Measurements from ENCODE around the gene KRTAP3-1. TPM values are rescaled to one million over a fixed set of nuclear protein-coding genes. Genes with fewer than 3 reads are reported as not detected.
A peak's percentile ranks its signal among the peaks of the same experiment; 100 is the strongest.

KRTAP3-1 gene
- total RNA-seq, 1 donor = not detected

GRCh38 chr17:41012326-41013120, 3.6 kb upstream of the KRTAP3-1 start:
- no peak overlapping the region for H3K4me3 ChIP-seq (ENCODE audit: low read depth, low read length)
- no peak for TF ChIP-seq CTCF (IDR thresholded peaks at IDR 0.05; ENCODE audit: insufficient read depth, low read length)
- DNase-seq (ENCODE audit: low read depth) = no peak

DNA sequence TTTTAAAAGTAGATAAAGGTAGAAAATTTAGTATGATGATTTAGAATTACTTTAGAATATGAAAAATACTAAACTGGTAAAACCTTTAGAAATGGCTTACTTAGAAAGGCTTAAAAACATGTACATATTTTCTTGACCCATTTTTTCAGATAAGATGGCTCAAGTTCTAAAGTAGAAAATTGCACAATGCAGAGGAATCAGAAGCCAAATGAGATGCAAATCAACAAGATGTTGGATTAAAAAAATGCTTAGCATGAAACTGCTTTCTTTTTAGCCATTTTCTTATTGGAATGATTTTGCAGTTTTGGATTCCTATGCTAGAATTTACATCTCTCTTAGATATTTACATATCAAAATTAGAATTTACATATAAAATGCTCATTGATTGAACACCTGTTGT, 1.5 kb upstream of the KRTAP3-1 start:
- peak; percentile 10 for DNase-seq (ENCODE audit: low read depth)
- no peak for TF ChIP-seq CTCF (IDR thresholded peaks at IDR 0.05; ENCODE audit: insufficient read depth, low read length)
- H3K4me3 ChIP-seq (ENCODE audit: low read depth, low read length) = no peak overlapping the region

GRCh38 chr17:41009936-41010335, 1.0 kb upstream of the KRTAP3-1 start:
- no peak for TF ChIP-seq CTCF (IDR thresholded peaks at IDR 0.05; ENCODE audit: insufficient read depth, low read length)
- no peak for DNase-seq (ENCODE audit: low read depth)
- H3K4me3 ChIP-seq (ENCODE audit: low read depth, low read length) = no peak overlapping the region

DNA sequence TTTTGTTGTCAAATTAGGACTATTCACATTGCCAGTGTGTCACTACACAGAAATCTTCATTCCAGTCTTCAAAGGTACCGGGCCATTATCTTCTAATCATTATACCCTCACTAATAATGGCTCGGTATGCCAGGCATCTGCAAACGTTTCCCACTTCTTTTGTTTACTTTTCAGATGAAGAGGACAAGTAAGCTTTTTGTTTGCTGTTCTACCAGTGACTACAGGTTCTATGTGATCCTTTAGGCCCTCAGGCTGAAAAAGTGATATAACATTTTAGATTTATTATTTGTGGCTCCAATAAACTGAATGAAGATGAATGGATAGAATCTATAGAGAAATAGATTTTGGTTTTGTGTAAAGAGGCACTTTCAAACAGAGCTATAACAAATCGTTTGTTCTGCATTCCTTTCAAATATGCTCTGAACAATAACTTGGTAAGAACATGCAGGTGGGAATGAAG, 403 bp upstream of the KRTAP3-1 start:
- no peak overlapping the region for H3K4me3 ChIP-seq (ENCODE audit: low read depth, low read length)
- DNase-seq (ENCODE audit: low read depth) = no peak
- no peak for TF ChIP-seq CTCF (IDR thresholded peaks at IDR 0.05; ENCODE audit: insufficient read depth, low read length)

GRCh38 chr17:41004397-41004796, 4.5 kb downstream of the KRTAP3-1 start:
- H3K4me3 ChIP-seq (ENCODE audit: low read depth, low read length) = no peak overlapping the region
- no peak for TF ChIP-seq CTCF (IDR thresholded peaks at IDR 0.05; ENCODE audit: insufficient read depth, low read length)
- no peak for DNase-seq (ENCODE audit: low read depth)

GRCh38 chr17:41003926-41004325, 5.0 kb downstream of the KRTAP3-1 start:
- no peak overlapping the region for H3K4me3 ChIP-seq (ENCODE audit: low read depth, low read length)
- no peak for DNase-seq (ENCODE audit: low read depth)
- TF ChIP-seq CTCF (IDR thresholded peaks at IDR 0.05; ENCODE audit: insufficient read depth, low read length) = no peak
